Neutrophil (primary cell): ENCODE results near the gene SCAF11.

Source experiments
- H3K27ac ChIP-seq: fragments of 200-600 bp; sonication (generic); 2 replicates; pipeline ENCODE4 v1.5.1; 2016; ENCODE audit warnings: mild to moderate bottlenecking, moderate library complexity
- H3K27me3 ChIP-seq: fragments of 200-600 bp; sonication (generic); 2 replicates; pipeline ENCODE4 v1.6.0; 2016; ENCODE audit warnings: mild to moderate bottlenecking
- H3K36me3 ChIP-seq: fragments of 200-600 bp; sonication (generic); 2 replicates; pipeline ENCODE4 v1.5.1; 2017
- H3K4me1 ChIP-seq, 2 experiments: fragments of 200-600 bp in 1 of 2; sonication (generic) in 1 of 2; 1 replicate in 1 of 2; 2 replicates in 1 of 2; pipeline versions ENCODE4 v1.5.1 to v1.6.1; 2013 to 2016; ENCODE audit warnings: low read depth in 1 of 2, low read length in 1 of 2, mild to moderate bottlenecking in 1 of 2, moderate library complexity in 1 of 2; ENCODE audit not compliant: control insufficient read depth in 1 of 2, insufficient read depth in 1 of 2
- H3K4me3 ChIP-seq, 2 experiments: fragments of 200-600 bp in 1 of 2; sonication (generic) in 1 of 2; 1 replicate in 1 of 2; 2 replicates in 1 of 2; pipeline ENCODE4 v1.5.1; 2013 to 2016; ENCODE audit warnings: low read depth in 1 of 2, low read length in 1 of 2, mild to moderate bottlenecking in 1 of 2, moderate library complexity in 1 of 2
- H3K9me3 ChIP-seq: fragments of 200-600 bp; sonication (generic); 2 replicates; pipeline ENCODE4 v1.5.1; 2016
- CTCF ChIP-seq: fragments of 200-600 bp; sonication (generic); IDR thresholded peaks from 2 replicates; pipeline ENCODE4 v1.5.1; 2016; ENCODE audit warnings: antibody characterized with exemption

SCAF11 gene

GRCh38 chr12:45981075-45981837 is 9.1 kb downstream of the SCAF11 start:
- H3K4me1 ChIP-seq, result peaks cover 66 to 70% of the 10 kb centered on the region in 2 experiments

GRCh38 chr12:45980540-45980939 is 9.8 kb downstream of the SCAF11 start:
- Histone ChIP-seq H3K27me3 (no peaks in the 10 kb centered on the region), H3K27ac (peak overlapping the region; percentile 99), H3K4me1 (peaks cover 59 to 64% of the 10 kb centered on the region in 2 experiments), H3K9me3 (no peaks in the 10 kb centered on the region), H3K36me3 (no peaks in the 10 kb centered on the region), H3K4me3 (no peak overlapping the region)
- TF ChIP-seq CTCF, result no peak

More at GRCh38 chr12:45981075-45981837, 9.1 kb downstream of the SCAF11 start:
- no peak for TF ChIP-seq CTCF
- Histone ChIP-seq H3K27ac (peak overlapping the region; percentile 99), H3K9me3 (no peaks in the 10 kb centered on the region), H3K4me3 (no peak overlapping the region), H3K27me3 (no peaks in the 10 kb centered on the region), H3K36me3 (no peaks in the 10 kb centered on the region)

- Histone ChIP-seq H3K27ac (peak overlapping the region; percentile 1), H3K4me3 (no peak overlapping the region), H3K27me3 (no peaks in the 10 kb centered on the region), H3K9me3 (no peaks in the 10 kb centered on the region), H3K36me3 (no peaks in the 10 kb centered on the region), H3K4me1 (peaks cover 40 to 44% of the 10 kb centered on the region in 2 experiments)
- no peak for TF ChIP-seq CTCF
Observed at GRCh38 chr12:45978108-45978507, 12.3 kb downstream of the SCAF11 start.

GRCh38 chr12:45977620-45978019 is 12.8 kb downstream of the SCAF11 start:
- no peaks in the 10 kb centered on the region for H3K36me3 ChIP-seq
- no peak overlapping the region for H3K4me3 ChIP-seq
- no peak for TF ChIP-seq CTCF
- peaks cover 37 to 39% of the 10 kb centered on the region in 2 experiments for H3K4me1 ChIP-seq
- peak overlapping the region; percentile 12 for H3K27ac ChIP-seq
- no peaks in the 10 kb centered on the region for H3K9me3 ChIP-seq
- no peaks in the 10 kb centered on the region for H3K27me3 ChIP-seq

GRCh38 chr12:45975506-45975905 is 14.9 kb downstream of the SCAF11 start:
- no peaks in the 10 kb centered on the region for H3K27me3 ChIP-seq
- no peaks in the 10 kb centered on the region for H3K36me3 ChIP-seq
- H3K27ac ChIP-seq, result peak overlapping the region; percentile 7
- H3K9me3 ChIP-seq, result no peaks in the 10 kb centered on the region
- H3K4me3 ChIP-seq, result no peak overlapping the region
- TF ChIP-seq CTCF, result no peak
- H3K4me1 ChIP-seq, result peaks cover 16 to 18% of the 10 kb centered on the region in 2 experiments
